ENCODE results near the gene SNAP47.

- no peak for TF ChIP-seq CTCF (IDR thresholded peaks at IDR 0.05; ENCODE audit: low read length)
- no peak for TF ChIP-seq EZH2phosphoT487 (IDR thresholded peaks at IDR 0.05; ENCODE audit: low read length)
Measured at GRCh38 chr1:227773558-227773957, 38.3 kb downstream of the SNAP47 start.

Data from MM.1S (cell line).